ENCODE measurements around the gene GLRX5.
A peak's percentile ranks its signal among the peaks of the same experiment; 100 is the strongest.

GLRX5 gene

DNA sequence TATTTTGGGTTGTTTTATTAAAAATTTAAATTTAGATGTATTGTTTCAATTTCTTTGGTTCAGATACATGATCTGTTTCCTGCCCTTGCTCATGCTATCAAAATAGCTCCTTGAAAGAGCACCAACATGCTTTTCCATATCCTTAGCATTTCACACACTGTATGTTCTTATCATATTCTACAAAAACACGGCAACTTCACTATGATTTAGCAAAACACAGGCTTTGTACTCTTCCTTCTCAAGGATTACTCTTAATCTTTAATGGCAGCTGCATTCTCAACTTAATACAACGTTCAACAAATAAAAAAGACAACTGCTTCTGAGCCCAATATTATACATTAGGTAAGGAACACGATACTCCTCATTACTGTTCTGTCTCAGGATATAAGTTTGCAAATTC, 2.9 kb upstream of the GLRX5 start:
- peaks cover 25% of the 10 kb centered on the region for H3K36me3 ChIP-seq (replicated peaks; ENCODE audit: low read depth, low read length)
- H3K27ac ChIP-seq (ENCODE audit: low read length), result no peak overlapping the region

GRCh38 chr14:95533391-95533821, 1.4 kb upstream of the GLRX5 start:
- peak overlapping the region; percentile 87 for H3K4me3 ChIP-seq (ENCODE audit: low read length)
- peak overlapping the region; percentile 82 for H3K4me2 ChIP-seq (ENCODE audit: low read length)
- H3K9ac ChIP-seq (ENCODE audit: low read length), result peak overlapping the region; percentile 81
- H3K27ac ChIP-seq (ENCODE audit: low read length), result peak overlapping the region; percentile 67
- peaks cover 31% of the 10 kb centered on the region for H3K4me1 ChIP-seq (ENCODE audit: low read length)
- H3K36me3 ChIP-seq (replicated peaks; ENCODE audit: low read depth, low read length), result peaks cover 25% of the 10 kb centered on the region
- peaks cover 90% of the 10 kb centered on the region for H3K79me2 ChIP-seq (ENCODE audit: low read length)
- H3K9me3 ChIP-seq (ENCODE audit: insufficient read depth, low read length), result no peaks in the 10 kb centered on the region
- TF ChIP-seq EZH2phosphoT487 (IDR thresholded peaks at IDR 0.05; ENCODE audit: low read depth) (no peak), CTCF (IDR thresholded peaks at IDR 0.05; ENCODE audit: low read depth, low read length) (no peak)
- peaks cover 36% of the 10 kb centered on the region for H4K20me1 ChIP-seq (ENCODE audit: insufficient read depth, low read length)
- no peaks in the 10 kb centered on the region for H3K27me3 ChIP-seq (ENCODE audit: low read depth, low read length)
- no peak overlapping the region for H2AFZ ChIP-seq (ENCODE audit: low read depth, low read length)

More for the DNA sequence above, 2.9 kb upstream of the GLRX5 start:
- TF ChIP-seq EZH2phosphoT487 (IDR thresholded peaks at IDR 0.05; ENCODE audit: low read depth) (no peak), CTCF (IDR thresholded peaks at IDR 0.05; ENCODE audit: low read depth, low read length) (no peak)
- Histone ChIP-seq H3K9ac (ENCODE audit: low read length) (peak overlapping the region; percentile 81; the same call in 1 of the 2 replicates), H3K27me3 (ENCODE audit: low read depth, low read length) (no peaks in the 10 kb centered on the region), H3K4me1 (ENCODE audit: low read length) (peaks cover 37% of the 10 kb centered on the region), H2AFZ (ENCODE audit: low read depth, low read length) (no peak overlapping the region), H3K4me2 (ENCODE audit: low read length) (peak overlapping the region; percentile 82), H3K4me3 (ENCODE audit: low read length) (peak overlapping the region; percentile 87), H3K9me3 (ENCODE audit: insufficient read depth, low read length) (no peaks in the 10 kb centered on the region), H4K20me1 (ENCODE audit: insufficient read depth, low read length) (peaks cover 31% of the 10 kb centered on the region), H3K79me2 (ENCODE audit: low read length) (peaks cover 76% of the 10 kb centered on the region)

- peak overlapping the region; percentile 82 for H3K4me2 ChIP-seq (ENCODE audit: low read length)
- H3K79me2 ChIP-seq (ENCODE audit: low read length), result peaks cover 92% of the 10 kb centered on the region
- H3K27me3 ChIP-seq (ENCODE audit: low read depth, low read length), result no peaks in the 10 kb centered on the region
- H3K36me3 ChIP-seq (replicated peaks; ENCODE audit: low read depth, low read length), result peaks cover 24% of the 10 kb centered on the region
- peak overlapping the region; percentile 81 for H3K9ac ChIP-seq (ENCODE audit: low read length)
- H3K9me3 ChIP-seq (ENCODE audit: insufficient read depth, low read length), result no peaks in the 10 kb centered on the region
- H4K20me1 ChIP-seq (ENCODE audit: insufficient read depth, low read length), result peaks cover 41% of the 10 kb centered on the region
- H3K4me1 ChIP-seq (ENCODE audit: low read length), result peaks cover 31% of the 10 kb centered on the region
- peak overlapping the region; percentile 67 for H3K27ac ChIP-seq (ENCODE audit: low read length)
- TF ChIP-seq EZH2phosphoT487 (IDR thresholded peaks at IDR 0.05; ENCODE audit: low read depth), result no peak
- no peak for TF ChIP-seq CTCF (IDR thresholded peaks at IDR 0.05; ENCODE audit: low read depth, low read length)
- no peak overlapping the region for H2AFZ ChIP-seq (ENCODE audit: low read depth, low read length)
- peak overlapping the region; percentile 87 for H3K4me3 ChIP-seq (ENCODE audit: low read length)
Observed at GRCh38 chr14:95533822-95534221, 1.0 kb upstream of the GLRX5 start.

- peaks cover 17% of the 10 kb centered on the region for H3K36me3 ChIP-seq (replicated peaks; ENCODE audit: low read depth, low read length)
- TF ChIP-seq EZH2phosphoT487 (IDR thresholded peaks at IDR 0.05; ENCODE audit: low read depth) (no peak), CTCF (IDR thresholded peaks at IDR 0.05; ENCODE audit: low read depth, low read length) (no peak)
- no peak overlapping the region for H2AFZ ChIP-seq (ENCODE audit: low read depth, low read length)
- peak overlapping the region; percentile 79 for H3K4me2 ChIP-seq (ENCODE audit: low read length)
- H3K9me3 ChIP-seq (ENCODE audit: insufficient read depth, low read length), result no peaks in the 10 kb centered on the region
- peaks cover 45% of the 10 kb centered on the region for H4K20me1 ChIP-seq (ENCODE audit: insufficient read depth, low read length)
- peak overlapping the region; percentile 87 for H3K4me3 ChIP-seq (ENCODE audit: low read length)
- peaks cover 31% of the 10 kb centered on the region for H3K4me1 ChIP-seq (ENCODE audit: low read length)
- peaks cover 96% of the 10 kb centered on the region for H3K79me2 ChIP-seq (ENCODE audit: low read length)
- H3K9ac ChIP-seq (ENCODE audit: low read length), result peak overlapping the region; percentile 76
- no peaks in the 10 kb centered on the region for H3K27me3 ChIP-seq (ENCODE audit: low read depth, low read length)
- H3K27ac ChIP-seq (ENCODE audit: low read length), result no peak overlapping the region
Observed at GRCh38 chr14:95535226-95536021, 574 bp downstream of the GLRX5 start.
